T-cell (primary cell): ENCODE measurements around the gene SLC32A1. TPM values are rescaled to one million over a fixed set of nuclear protein-coding genes. Genes with fewer than 3 reads are reported as not detected.

Experiments
- ATAC-seq, 4 experiments: fragments of 200-7000 bp in 3 of 4; fragments of 150-1000 bp in 1 of 4; cut with Tn5 transposase; replicated peaks in 1 of 4; 1 replicate in 3 of 4; 2 replicates in 1 of 4; pipeline ENCODE4 v1.10.0; 2021; ENCODE audit warnings: moderate library complexity in 3 of 4, mild to moderate bottlenecking in 2 of 4, moderate number of reproducible peaks in 1 of 4
- CTCF ChIA-PET, 2 donors: fragments of 300-600 bp; sonication (Branson Sonifier 250); formaldehyde crosslinking; loops; one replicate each; lab custom pipeline; 2022; ENCODE audit warnings: antibody characterized with exemption in 2 of 2; lab: Charles Lee
- POLR2A ChIA-PET, 2 donors: fragments of 300-600 bp; sonication (Branson Sonifier 250); formaldehyde crosslinking; loops; one replicate each; lab custom pipeline; 2022; ENCODE audit warnings: antibody characterized with exemption in 2 of 2; lab: Charles Lee
- DNase-seq, 35 experiments: peaks; one replicate each; pipeline versions ENCODE4 v3.0.0 to v3.0.0-alpha.2; 2013 to 2023
- H3K27ac ChIP-seq: one replicate; pipeline ENCODE4 v1.5.1; 2013; ENCODE audit warnings: low read length
- H3K27me3 ChIP-seq, 2 experiments: replicated peaks in 1 of 2; 1 replicate in 1 of 2; 2 replicates in 1 of 2; pipeline versions ENCODE4 v1.6.1 to v1.7.0; 2013; ENCODE audit warnings: low read length in 1 of 2, mixed read lengths in 1 of 2; ENCODE audit not compliant: control insufficient read depth in 2 of 2, insufficient read depth in 2 of 2; ENCODE audit errors: extremely low read depth in 1 of 2
- H3K36me3 ChIP-seq, 2 donors: 1 replicate in 1 of 2; 2 replicates in 1 of 2; pipeline versions ENCODE4 v1.6.1 to v1.7.0; 2013; ENCODE audit warnings: low read length in 1 of 2; ENCODE audit not compliant: control insufficient read depth in 2 of 2, insufficient read depth in 1 of 2; ENCODE audit errors: extremely low read depth in 1 of 2
- H3K4me1 ChIP-seq, 2 experiments: 1 replicate in 1 of 2; 2 replicates in 1 of 2; pipeline versions ENCODE4 v1.6.1 to v1.7.0; 2013; ENCODE audit warnings: low read length in 2 of 2, mixed read lengths in 1 of 2; ENCODE audit not compliant: insufficient read depth in 2 of 2, control insufficient read depth in 1 of 2; ENCODE audit errors: extremely low read depth in 1 of 2
- H3K4me3 ChIP-seq, 2 donors: 1 replicate in 1 of 2; 2 replicates in 1 of 2; pipeline versions ENCODE4 v1.5.1 to v1.7.0; 2013; ENCODE audit warnings: mild to moderate bottlenecking in 2 of 2, low read length in 1 of 2, moderate library complexity in 1 of 2; ENCODE audit not compliant: control insufficient read depth in 1 of 2; ENCODE audit errors: extremely low read depth in 1 of 2
- H3K9me3 ChIP-seq: 2 replicates; pipeline ENCODE4 v1.7.0; 2013
- H3K27ac Mint-ChIP-seq, 2 donors: one replicate each; pipeline ENCODE4 v1.8.0; 2020 to 2021; ENCODE audit warnings: mild to moderate bottlenecking in 2 of 2, mixed read lengths in 2 of 2
- H3K27me3 Mint-ChIP-seq, 2 donors: one replicate each; pipeline ENCODE4 v1.8.0; 2021 to 2022; ENCODE audit warnings: mixed read lengths in 2 of 2
- H3K36me3 Mint-ChIP-seq: one replicate; pipeline ENCODE4 v1.8.0; 2021; ENCODE audit warnings: mixed read lengths
- H3K4me1 Mint-ChIP-seq, 3 donors: one replicate each; pipeline ENCODE4 v1.8.0; 2020 to 2022; ENCODE audit warnings: mixed read lengths in 3 of 3, mild to moderate bottlenecking in 1 of 3
- H3K4me3 Mint-ChIP-seq, 3 donors: one replicate each; pipeline ENCODE4 v1.8.0; 2020 to 2022; ENCODE audit warnings: mild to moderate bottlenecking in 3 of 3, mixed read lengths in 3 of 3, moderate library complexity in 3 of 3
- H3K9me3 Mint-ChIP-seq, 3 donors: one replicate each; pipeline ENCODE4 v1.8.0; 2020 to 2022; ENCODE audit warnings: mixed read lengths in 3 of 3
- WGBS: methylation state at CpG from one replicate; pipeline ENCODE4 v1.1.5; 2013; ENCODE audit warnings: missing lambda C conversion rate; ENCODE audit not compliant: insufficient coverage; 5-methylcytosine and 5-hydroxymethylcytosine counted together
- total RNA-seq, 35 experiments: library from RNA in 6 of 35; stranded (reverse) in 6 of 35; fragments of 120-200 nt in 1 of 35; gene quantifications; one replicate each; pipeline versions ENCODE4 v1.2.1 to v1.2.4 and lab custom pipeline; 2013 to 2026

The SLC32A1 gene
- total RNA-seq, 5 donors from 2014 or later (not counting 1 experiment from before 2014, with no cell fraction given) = not detected

DNA sequence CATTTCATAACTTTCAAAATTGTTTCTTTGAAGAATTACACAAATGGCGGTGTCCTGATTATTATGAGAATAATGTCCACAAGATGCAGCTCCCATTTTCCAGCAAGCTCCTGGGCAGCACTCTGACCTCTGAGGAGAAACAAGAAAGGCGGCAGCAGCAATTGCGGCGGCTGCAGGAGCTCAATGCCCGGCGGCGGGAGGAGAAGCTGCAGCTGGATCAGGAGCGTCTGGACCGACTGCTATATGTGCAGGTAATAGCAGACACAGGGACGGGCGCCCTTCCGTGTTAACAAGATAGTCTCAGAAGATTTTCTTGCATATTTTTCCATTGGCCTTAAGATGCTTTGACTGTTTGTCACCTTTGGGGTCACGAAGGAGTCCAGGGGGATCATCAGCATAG lies 30.6 kb downstream of the SLC32A1 start:
- H3K9me3 ChIP-seq = no peaks in the 10 kb centered on the region
- ChIA-PET POLR2A (interaction anchor here in 1 of 2 donors (0.6 kb wide), 1 partner anchor 68 kb away, joined by 8 read pairs; no protein-coding TSS in a partner anchor), CTCF (no interaction called here)
- Mint-ChIP-seq H3K27ac (no peak overlapping the region), H3K4me1 (peaks cover 8 to 11% (median 8%) of the 10 kb centered on the region in 3 donors), H3K4me3 (no peak overlapping the region), H3K36me3 (peaks cover 57% of the 10 kb centered on the region), H3K27me3 (no peaks in the 10 kb centered on the region), H3K9me3 (no peaks in the 10 kb centered on the region)
- H3K4me3 ChIP-seq = no peak overlapping the region
- H3K27me3 ChIP-seq = no peaks in the 10 kb centered on the region
- H3K27ac ChIP-seq = no peak overlapping the region
- H3K4me1 ChIP-seq = peaks cover 0 to 2% of the 10 kb centered on the region in 2 experiments
- WGBS = 94% methylated on average over 11 of the region's 13 CpGs
- ATAC-seq (no peak), DNase-seq (no peak)
- peaks cover 10 to 72% of the 10 kb centered on the region in 2 donors for H3K36me3 ChIP-seq

DNA sequence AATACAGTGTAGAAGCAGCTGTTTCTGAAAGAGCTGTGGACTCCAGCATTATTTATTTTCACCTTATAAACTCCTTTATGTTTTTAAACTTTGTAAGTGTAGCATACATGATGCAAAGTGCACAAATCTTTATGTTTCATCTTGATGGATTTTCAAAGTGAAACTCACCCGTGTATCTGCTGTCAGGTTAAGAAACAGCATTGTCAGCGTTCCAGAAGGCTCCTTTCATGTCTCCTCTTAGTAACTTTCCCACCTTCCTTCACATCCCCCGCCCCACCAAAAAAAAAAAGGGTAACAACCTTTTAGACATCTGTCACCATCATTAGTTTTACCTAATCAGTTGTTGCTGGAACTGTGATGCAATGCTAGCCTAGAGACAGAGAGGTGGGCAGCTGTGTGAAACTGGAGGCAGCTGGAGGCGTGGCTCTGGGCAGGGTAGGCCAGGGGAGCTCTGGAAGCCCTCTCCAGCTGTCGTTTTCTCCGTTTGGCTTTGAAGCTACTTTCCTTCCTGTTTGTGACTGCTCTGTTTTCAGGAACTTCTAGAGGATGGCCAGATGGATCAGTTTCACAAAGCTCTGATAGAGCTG lies 31.1 kb downstream of the SLC32A1 start:
- no peak for ATAC-seq
- WGBS = 52% methylated on average over 5 of the region's 6 CpGs
- H3K4me3 Mint-ChIP-seq = no peak overlapping the region
- peaks cover 0 to 2% of the 10 kb centered on the region in 2 experiments for H3K4me1 ChIP-seq
- ChIA-PET CTCF (interaction anchor here in 1 of 2 donors (0.5 to 0.8 kb wide), 2 partner anchors 119 to 251 kb away, joined by 3 read pairs; no protein-coding TSS in a partner anchor), POLR2A (interaction anchor here in 1 of 2 donors (0.5 kb wide), 1 partner anchor 104 kb away, joined by 3 read pairs; no protein-coding TSS in a partner anchor)
- no peaks in the 10 kb centered on the region for H3K27me3 Mint-ChIP-seq
- H3K27ac ChIP-seq = no peak overlapping the region
- H3K27ac Mint-ChIP-seq = no peak overlapping the region
- no peaks in the 10 kb centered on the region for H3K9me3 ChIP-seq
- peaks cover 3 to 7% (median 5%) of the 10 kb centered on the region in 3 donors for H3K4me1 Mint-ChIP-seq
- H3K36me3 ChIP-seq = peaks cover 10 to 76% of the 10 kb centered on the region in 2 donors
- no peak overlapping the region for H3K4me3 ChIP-seq
- no peak for DNase-seq
- no peaks in the 10 kb centered on the region for H3K27me3 ChIP-seq
- no peaks in the 10 kb centered on the region for H3K9me3 Mint-ChIP-seq
- peaks cover 58% of the 10 kb centered on the region for H3K36me3 Mint-ChIP-seq

- Mint-ChIP-seq H3K4me3 (no peak overlapping the region), H3K27ac (no peak overlapping the region), H3K36me3 (peaks cover 73% of the 10 kb centered on the region), H3K9me3 (no peaks in the 10 kb centered on the region), H3K4me1 (no peaks in the 10 kb centered on the region), H3K27me3 (no peaks in the 10 kb centered on the region)
- Histone ChIP-seq H3K27ac (no peak overlapping the region), H3K4me3 (no peak overlapping the region), H3K9me3 (no peaks in the 10 kb centered on the region), H3K4me1 (no peaks in the 10 kb centered on the region), H3K36me3 (peaks cover 16 to 90% of the 10 kb centered on the region in 2 donors), H3K27me3 (no peaks in the 10 kb centered on the region)
- CTCF ChIA-PET = no interaction called here
- 100% methylated on average over 3 of the region's 7 CpGs for WGBS
- DNase-seq (no peak), ATAC-seq (no peak)
- POLR2A ChIA-PET = no interaction called here
These were observed 33.0 kb downstream of the SLC32A1 start for GRCh38 chr20:38757145-38757775.

DNA sequence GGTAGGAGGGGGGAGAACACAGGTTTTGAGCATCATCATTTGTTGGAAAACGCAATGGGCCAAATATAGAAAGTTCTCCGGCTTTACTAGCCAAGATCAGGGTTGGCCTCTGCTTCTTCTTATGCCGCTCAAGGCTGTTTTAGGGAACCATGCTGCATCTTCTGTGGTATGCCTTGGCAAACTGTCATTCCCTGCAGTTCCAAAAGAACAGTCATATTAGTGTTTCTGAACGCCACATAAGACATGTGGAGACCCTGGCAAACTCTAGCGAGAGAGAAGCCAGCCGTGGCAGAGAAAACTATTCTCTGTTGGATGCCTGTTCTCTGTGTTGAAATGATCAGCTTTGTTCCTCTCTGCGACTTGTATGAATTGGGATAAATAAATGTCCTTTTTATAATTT lies 34.8 kb downstream of the SLC32A1 start:
- H3K36me3 Mint-ChIP-seq = peaks cover 74% of the 10 kb centered on the region
- peaks cover 24 to 94% of the 10 kb centered on the region in 2 donors for H3K36me3 ChIP-seq

GRCh38 chr20:38760978-38761377 lies 36.7 kb downstream of the SLC32A1 start:
- no peaks in the 10 kb centered on the region for H3K27me3 Mint-ChIP-seq
- POLR2A ChIA-PET = no interaction called here
- H3K27ac Mint-ChIP-seq = no peak overlapping the region
- no peak overlapping the region for H3K4me3 ChIP-seq
- no peak overlapping the region for H3K27ac ChIP-seq
- H3K4me1 Mint-ChIP-seq = peaks cover 0 to 10% (median 7%) of the 10 kb centered on the region in 3 donors
- peaks cover 26 to 93% of the 10 kb centered on the region in 2 donors for H3K36me3 ChIP-seq
- peaks cover 74% of the 10 kb centered on the region for H3K36me3 Mint-ChIP-seq
- H3K9me3 ChIP-seq = no peaks in the 10 kb centered on the region
- ATAC-seq = no peak
- WGBS = 100% methylated on average over 2 of the region's 4 CpGs
- H3K4me1 ChIP-seq = no peaks in the 10 kb centered on the region
- H3K9me3 Mint-ChIP-seq = no peaks in the 10 kb centered on the region
- CTCF ChIA-PET = no interaction called here
- no peaks in the 10 kb centered on the region for H3K27me3 ChIP-seq
- no peak for DNase-seq
- H3K4me3 Mint-ChIP-seq = no peak overlapping the region

More for the DNA sequence above, 34.8 kb downstream of the SLC32A1 start:
- Mint-ChIP-seq H3K27ac (no peak overlapping the region), H3K4me1 (peaks cover 0 to 2% (median 2%) of the 10 kb centered on the region in 3 donors), H3K9me3 (no peaks in the 10 kb centered on the region), H3K27me3 (no peaks in the 10 kb centered on the region), H3K4me3 (no peak overlapping the region)
- Histone ChIP-seq H3K27ac (no peak overlapping the region), H3K4me1 (no peaks in the 10 kb centered on the region), H3K4me3 (no peak overlapping the region), H3K9me3 (no peaks in the 10 kb centered on the region), H3K27me3 (no peaks in the 10 kb centered on the region)
- ChIA-PET CTCF (interaction anchor here in 1 of 2 donors (0.6 kb wide), 2 partner anchors 126 to 328 kb away, joined by 3 read pairs; no protein-coding TSS in a partner anchor), POLR2A (no interaction called here)
- ATAC-seq (no peak), DNase-seq (no peak)
- WGBS = 97% methylated on average over 6 of the region's 7 CpGs

- Mint-ChIP-seq H3K4me3 (no peak overlapping the region), H3K27me3 (no peaks in the 10 kb centered on the region), H3K27ac (no peak overlapping the region), H3K9me3 (no peaks in the 10 kb centered on the region), H3K36me3 (peaks cover 78% of the 10 kb centered on the region), H3K4me1 (peaks cover 0 to 10% (median 7%) of the 10 kb centered on the region in 3 donors)
- no peak for ATAC-seq
- ChIA-PET POLR2A (no interaction called here), CTCF (no interaction called here)
- Histone ChIP-seq H3K27ac (no peak overlapping the region), H3K4me3 (no peak overlapping the region), H3K27me3 (no peaks in the 10 kb centered on the region), H3K9me3 (no peaks in the 10 kb centered on the region), H3K4me1 (no peaks in the 10 kb centered on the region), H3K36me3 (peaks cover 23 to 90% of the 10 kb centered on the region in 2 donors)
- no peak for DNase-seq
These were observed 37.9 kb downstream of the SLC32A1 start for GRCh38 chr20:38762174-38762573.
